GM12892 (cell line): ENCODE data around the gene TGM3.

ENCODE experiments used
- POLR2A ChIP-seq: IDR thresholded peaks from 2 replicates; pipeline ENCODE4 v1.6.1; 2011; ENCODE audit warnings: low read depth, low read length, control low read depth
- POLR2AphosphoS5 ChIP-seq: IDR thresholded peaks from 2 replicates; pipeline ENCODE4 v1.6.1; 2011; ENCODE audit warnings: low read depth, low read length, control low read depth
- TAF1 ChIP-seq: IDR thresholded peaks from 2 replicates; pipeline ENCODE4 v1.6.1; 2011; ENCODE audit warnings: low read depth, mild to moderate bottlenecking, control low read depth, low read length, borderline replicate concordance

- no peak for TF ChIP-seq POLR2A
- no peak for TF ChIP-seq POLR2AphosphoS5
- TF ChIP-seq TAF1: no peak
Measured at GRCh38 chr20:2305479-2305878, 9.7 kb downstream of the TGM3 start.
